Breast epithelium (tissue), 3 donors: ENCODE results near the gene GALNT9.

Experiments
- POLR2A ChIP-seq: fragments of 450-650 bp; IDR thresholded peaks from one replicate; pipeline ENCODE4 v1.6.1; 2016; ENCODE audit warnings: antibody characterized with exemption, mild to moderate bottlenecking, moderate library complexity
- TF ChIP-seq, protein P1 (sequence below), 3 donors: fragments of 450-650 bp; IDR thresholded peaks; one replicate each; pipeline ENCODE4 v1.5.1; 2016 to 2017; ENCODE audit warnings: antibody characterized with exemption in 3 of 3, mild to moderate bottlenecking in 3 of 3, moderate library complexity in 3 of 3

GRCh38 chr12:132276066-132276826 lies 53.1 kb downstream of the GALNT9 start:
- TF ChIP-seq, protein P1, sequence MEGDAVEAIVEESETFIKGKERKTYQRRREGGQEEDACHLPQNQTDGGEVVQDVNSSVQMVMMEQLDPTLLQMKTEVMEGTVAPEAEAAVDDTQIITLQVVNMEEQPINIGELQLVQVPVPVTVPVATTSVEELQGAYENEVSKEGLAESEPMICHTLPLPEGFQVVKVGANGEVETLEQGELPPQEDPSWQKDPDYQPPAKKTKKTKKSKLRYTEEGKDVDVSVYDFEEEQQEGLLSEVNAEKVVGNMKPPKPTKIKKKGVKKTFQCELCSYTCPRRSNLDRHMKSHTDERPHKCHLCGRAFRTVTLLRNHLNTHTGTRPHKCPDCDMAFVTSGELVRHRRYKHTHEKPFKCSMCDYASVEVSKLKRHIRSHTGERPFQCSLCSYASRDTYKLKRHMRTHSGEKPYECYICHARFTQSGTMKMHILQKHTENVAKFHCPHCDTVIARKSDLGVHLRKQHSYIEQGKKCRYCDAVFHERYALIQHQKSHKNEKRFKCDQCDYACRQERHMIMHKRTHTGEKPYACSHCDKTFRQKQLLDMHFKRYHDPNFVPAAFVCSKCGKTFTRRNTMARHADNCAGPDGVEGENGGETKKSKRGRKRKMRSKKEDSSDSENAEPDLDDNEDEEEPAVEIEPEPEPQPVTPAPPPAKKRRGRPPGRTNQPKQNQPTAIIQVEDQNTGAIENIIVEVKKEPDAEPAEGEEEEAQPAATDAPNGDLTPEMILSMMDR (IDR thresholded peaks at IDR 0.05) = no peak
- TF ChIP-seq POLR2A = no peak
